ENCODE results near the gene GNS.

- TF ChIP-seq CTCF (IDR thresholded peaks at IDR 0.05) = no peak
- no peak for TF ChIP-seq POLR2A (IDR thresholded peaks at IDR 0.05)
Measured at GRCh38 chr12:64791036-64791435, 31.8 kb upstream of the GNS start.

Data from right lobe of liver (tissue), 4 donors.